ENCODE data around the gene ZNF608.

The ZNF608 gene

GRCh38 chr5:124773315-124774311, 27.2 kb upstream of the ZNF608 start:
- H3K4me1 ChIP-seq (ENCODE audit: control insufficient read depth, insufficient read depth, low read length), result peaks cover 10% of the 10 kb centered on the region
- H3K36me3 ChIP-seq (ENCODE audit: control insufficient read depth, insufficient read depth, low read length), result no peaks in the 10 kb centered on the region
- no peak overlapping the region for H3K4me3 ChIP-seq (ENCODE audit: low read depth, low read length)
- H3K9ac ChIP-seq (ENCODE audit: low read depth, low read length), result no peak overlapping the region
- H3K9me3 ChIP-seq (ENCODE audit: control insufficient read depth, insufficient read depth, low read length), result no peaks in the 10 kb centered on the region
- no peaks in the 10 kb centered on the region for H3K27me3 ChIP-seq (ENCODE audit: control insufficient read depth, insufficient read depth, low read length)

GRCh38 chr5:124772457-124773200, 26.2 kb upstream of the ZNF608 start:
- Histone ChIP-seq H3K9ac (ENCODE audit: low read depth, low read length) (no peak overlapping the region), H3K27me3 (ENCODE audit: control insufficient read depth, insufficient read depth, low read length) (no peaks in the 10 kb centered on the region), H3K36me3 (ENCODE audit: control insufficient read depth, insufficient read depth, low read length) (no peaks in the 10 kb centered on the region), H3K4me1 (ENCODE audit: control insufficient read depth, insufficient read depth, low read length) (peaks cover 10% of the 10 kb centered on the region), H3K4me3 (ENCODE audit: low read depth, low read length) (no peak overlapping the region), H3K9me3 (ENCODE audit: control insufficient read depth, insufficient read depth, low read length) (no peaks in the 10 kb centered on the region)

GRCh38 chr5:124771761-124772160, 25.3 kb upstream of the ZNF608 start:
- no peaks in the 10 kb centered on the region for H3K9me3 ChIP-seq (ENCODE audit: control insufficient read depth, insufficient read depth, low read length)
- H3K27me3 ChIP-seq (ENCODE audit: control insufficient read depth, insufficient read depth, low read length), result no peaks in the 10 kb centered on the region
- no peak overlapping the region for H3K4me3 ChIP-seq (ENCODE audit: low read depth, low read length)
- H3K36me3 ChIP-seq (ENCODE audit: control insufficient read depth, insufficient read depth, low read length), result no peaks in the 10 kb centered on the region
- peaks cover 10% of the 10 kb centered on the region for H3K4me1 ChIP-seq (ENCODE audit: control insufficient read depth, insufficient read depth, low read length)
- H3K9ac ChIP-seq (ENCODE audit: low read depth, low read length), result no peak overlapping the region

GRCh38 chr5:124764992-124765611, 18.7 kb upstream of the ZNF608 start:
- Histone ChIP-seq H3K27me3 (ENCODE audit: control insufficient read depth, insufficient read depth, low read length) (no peaks in the 10 kb centered on the region), H3K9me3 (ENCODE audit: control insufficient read depth, insufficient read depth, low read length) (no peaks in the 10 kb centered on the region), H3K4me1 (ENCODE audit: control insufficient read depth, insufficient read depth, low read length) (no peaks in the 10 kb centered on the region), H3K9ac (ENCODE audit: low read depth, low read length) (no peak overlapping the region), H3K4me3 (ENCODE audit: low read depth, low read length) (no peak overlapping the region), H3K36me3 (ENCODE audit: control insufficient read depth, insufficient read depth, low read length) (no peaks in the 10 kb centered on the region)

- H3K27me3 ChIP-seq (ENCODE audit: control insufficient read depth, insufficient read depth, low read length), result no peaks in the 10 kb centered on the region
- H3K36me3 ChIP-seq (ENCODE audit: control insufficient read depth, insufficient read depth, low read length), result no peaks in the 10 kb centered on the region
- H3K4me3 ChIP-seq (ENCODE audit: low read depth, low read length), result no peak overlapping the region
- no peak overlapping the region for H3K9ac ChIP-seq (ENCODE audit: low read depth, low read length)
- no peaks in the 10 kb centered on the region for H3K4me1 ChIP-seq (ENCODE audit: control insufficient read depth, insufficient read depth, low read length)
- H3K9me3 ChIP-seq (ENCODE audit: control insufficient read depth, insufficient read depth, low read length), result no peaks in the 10 kb centered on the region
Measured at GRCh38 chr5:124764585-124764984, 18.1 kb upstream of the ZNF608 start.

- H3K9ac ChIP-seq (ENCODE audit: low read depth, low read length), result no peak overlapping the region
- H3K9me3 ChIP-seq (ENCODE audit: control insufficient read depth, insufficient read depth, low read length), result no peaks in the 10 kb centered on the region
- no peaks in the 10 kb centered on the region for H3K4me1 ChIP-seq (ENCODE audit: control insufficient read depth, insufficient read depth, low read length)
- H3K36me3 ChIP-seq (ENCODE audit: control insufficient read depth, insufficient read depth, low read length), result no peaks in the 10 kb centered on the region
- H3K27me3 ChIP-seq (ENCODE audit: control insufficient read depth, insufficient read depth, low read length), result no peaks in the 10 kb centered on the region
- H3K4me3 ChIP-seq (ENCODE audit: low read depth, low read length), result no peak overlapping the region
Measured at GRCh38 chr5:124761010-124761409, 14.6 kb upstream of the ZNF608 start.

GRCh38 chr5:124760608-124761007, 14.2 kb upstream of the ZNF608 start:
- no peak overlapping the region for H3K9ac ChIP-seq (ENCODE audit: low read depth, low read length)
- no peaks in the 10 kb centered on the region for H3K9me3 ChIP-seq (ENCODE audit: control insufficient read depth, insufficient read depth, low read length)
- H3K36me3 ChIP-seq (ENCODE audit: control insufficient read depth, insufficient read depth, low read length), result no peaks in the 10 kb centered on the region
- H3K4me1 ChIP-seq (ENCODE audit: control insufficient read depth, insufficient read depth, low read length), result no peaks in the 10 kb centered on the region
- no peak overlapping the region for H3K4me3 ChIP-seq (ENCODE audit: low read depth, low read length)
- H3K27me3 ChIP-seq (ENCODE audit: control insufficient read depth, insufficient read depth, low read length), result no peaks in the 10 kb centered on the region

- Histone ChIP-seq H3K9ac (ENCODE audit: low read depth, low read length) (no peak overlapping the region), H3K9me3 (ENCODE audit: control insufficient read depth, insufficient read depth, low read length) (no peaks in the 10 kb centered on the region), H3K4me3 (ENCODE audit: low read depth, low read length) (no peak overlapping the region), H3K36me3 (ENCODE audit: control insufficient read depth, insufficient read depth, low read length) (no peaks in the 10 kb centered on the region), H3K27me3 (ENCODE audit: control insufficient read depth, insufficient read depth, low read length) (no peaks in the 10 kb centered on the region), H3K4me1 (ENCODE audit: control insufficient read depth, insufficient read depth, low read length) (peaks cover 17% of the 10 kb centered on the region)
Measured at GRCh38 chr5:124755565-124755964, 9.1 kb upstream of the ZNF608 start.

- Histone ChIP-seq H3K9ac (ENCODE audit: low read depth, low read length) (no peak overlapping the region), H3K27me3 (ENCODE audit: control insufficient read depth, insufficient read depth, low read length) (no peaks in the 10 kb centered on the region), H3K4me1 (ENCODE audit: control insufficient read depth, insufficient read depth, low read length) (peaks cover 22% of the 10 kb centered on the region), H3K4me3 (ENCODE audit: low read depth, low read length) (no peak overlapping the region), H3K36me3 (ENCODE audit: control insufficient read depth, insufficient read depth, low read length) (no peaks in the 10 kb centered on the region), H3K9me3 (ENCODE audit: control insufficient read depth, insufficient read depth, low read length) (no peaks in the 10 kb centered on the region)
Measured at GRCh38 chr5:124755041-124755440, 8.6 kb upstream of the ZNF608 start.

GRCh38 chr5:124754206-124754927, 7.9 kb upstream of the ZNF608 start:
- Histone ChIP-seq H3K9ac (ENCODE audit: low read depth, low read length) (no peak overlapping the region), H3K36me3 (ENCODE audit: control insufficient read depth, insufficient read depth, low read length) (no peaks in the 10 kb centered on the region)

More at GRCh38 chr5:124754206-124754927, 7.9 kb upstream of the ZNF608 start:
- Histone ChIP-seq H3K4me3 (ENCODE audit: low read depth, low read length) (no peak overlapping the region), H3K4me1 (ENCODE audit: control insufficient read depth, insufficient read depth, low read length) (peaks cover 28% of the 10 kb centered on the region), H3K27me3 (ENCODE audit: control insufficient read depth, insufficient read depth, low read length) (no peaks in the 10 kb centered on the region), H3K9me3 (ENCODE audit: control insufficient read depth, insufficient read depth, low read length) (no peaks in the 10 kb centered on the region)
